SK-N-SH (cell line): ENCODE measurements around the gene C1QTNF8.

Experiments
- EP300 ChIP-seq, 2 experiments: IDR thresholded peaks; 2 replicates each; pipeline versions ENCODE4 v1.4.0 to v1.6.1; 2012; ENCODE audit warnings: borderline replicate concordance in 1 of 2, low read depth in 1 of 2, low read length in 1 of 2
- FOXJ3 ChIP-seq: sonication (generic); formaldehyde crosslinking; IDR thresholded peaks from 2 replicates; pipeline ENCODE4 v1.5.1; 2020; ENCODE audit warnings: mild to moderate bottlenecking, missing genetic modification reagents
- GABPA ChIP-seq: IDR thresholded peaks from 2 replicates; pipeline ENCODE4 v1.4.0; 2012; ENCODE audit warnings: low read depth, mild to moderate bottlenecking
- MXI1 ChIP-seq: IDR thresholded peaks from 2 replicates; pipeline ENCODE4 v1.6.1; 2012; ENCODE audit warnings: mild to moderate bottlenecking, low read depth, low read length, improper control_type of control experiment
- POLR2AphosphoS5 ChIP-seq: IDR thresholded peaks from 2 replicates; pipeline ENCODE4 v1.6.1; 2012; ENCODE audit warnings: low read depth, low read length
- RAD21 ChIP-seq: IDR thresholded peaks from 2 replicates; pipeline ENCODE4 v1.6.1; 2012; ENCODE audit warnings: mild to moderate bottlenecking, low read length
- SIN3A ChIP-seq: IDR thresholded peaks from 2 replicates; pipeline ENCODE4 v1.6.1; 2012; ENCODE audit warnings: low read depth, mild to moderate bottlenecking, low read length, moderate library complexity, borderline replicate concordance
- TEAD4 ChIP-seq: IDR thresholded peaks from 2 replicates; pipeline ENCODE4 v1.4.0; 2012; ENCODE audit warnings: mild to moderate bottlenecking, borderline replicate concordance; ENCODE audit not compliant: insufficient read depth
- YY1 ChIP-seq: IDR thresholded peaks from 2 replicates; pipeline ENCODE4 v1.4.0; 2012; ENCODE audit warnings: low read depth, mild to moderate bottlenecking
- TF ChIP-seq, protein P1 (sequence below): fragments of 200-600 bp; sonication (generic); IDR thresholded peaks from 2 replicates; pipeline ENCODE4 v1.6.1; 2017; ENCODE audit warnings: antibody characterized with exemption, mild to moderate bottlenecking, moderate library complexity
- TF ChIP-seq, protein P2 (sequence below): IDR thresholded peaks from 2 replicates; pipeline ENCODE4 v1.4.0; 2012; ENCODE audit warnings: low read depth, borderline replicate concordance
- TF ChIP-seq, protein P3 (sequence below): IDR thresholded peaks from 2 replicates; pipeline ENCODE4 v1.4.0; 2012; ENCODE audit warnings: low read depth

DNA sequence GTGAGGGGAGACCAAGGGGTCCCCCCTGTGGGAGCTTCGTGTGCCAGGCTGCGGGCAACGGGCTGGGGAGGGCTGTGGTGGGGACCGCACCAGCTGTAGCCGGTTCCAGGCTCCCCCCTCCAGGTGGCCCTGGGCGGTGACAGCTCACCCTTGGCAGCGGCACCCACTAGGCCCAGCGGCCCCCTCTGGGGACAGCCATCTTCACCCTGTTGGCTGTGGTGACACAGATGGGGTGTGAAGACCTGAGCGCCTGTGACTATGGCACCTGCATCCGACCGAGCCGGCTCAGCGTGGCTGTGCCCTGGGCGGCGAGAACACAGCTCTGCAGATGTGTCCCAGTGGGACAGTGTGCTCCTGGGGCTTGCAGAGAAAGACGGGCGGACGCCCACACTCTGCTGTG, 1.1 kb upstream of the C1QTNF8 start:
- TF ChIP-seq, protein P1, sequence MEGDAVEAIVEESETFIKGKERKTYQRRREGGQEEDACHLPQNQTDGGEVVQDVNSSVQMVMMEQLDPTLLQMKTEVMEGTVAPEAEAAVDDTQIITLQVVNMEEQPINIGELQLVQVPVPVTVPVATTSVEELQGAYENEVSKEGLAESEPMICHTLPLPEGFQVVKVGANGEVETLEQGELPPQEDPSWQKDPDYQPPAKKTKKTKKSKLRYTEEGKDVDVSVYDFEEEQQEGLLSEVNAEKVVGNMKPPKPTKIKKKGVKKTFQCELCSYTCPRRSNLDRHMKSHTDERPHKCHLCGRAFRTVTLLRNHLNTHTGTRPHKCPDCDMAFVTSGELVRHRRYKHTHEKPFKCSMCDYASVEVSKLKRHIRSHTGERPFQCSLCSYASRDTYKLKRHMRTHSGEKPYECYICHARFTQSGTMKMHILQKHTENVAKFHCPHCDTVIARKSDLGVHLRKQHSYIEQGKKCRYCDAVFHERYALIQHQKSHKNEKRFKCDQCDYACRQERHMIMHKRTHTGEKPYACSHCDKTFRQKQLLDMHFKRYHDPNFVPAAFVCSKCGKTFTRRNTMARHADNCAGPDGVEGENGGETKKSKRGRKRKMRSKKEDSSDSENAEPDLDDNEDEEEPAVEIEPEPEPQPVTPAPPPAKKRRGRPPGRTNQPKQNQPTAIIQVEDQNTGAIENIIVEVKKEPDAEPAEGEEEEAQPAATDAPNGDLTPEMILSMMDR, result no peak
- TF ChIP-seq RAD21 (no peak), GABPA (no peak), SIN3A (no peak), FOXJ3 (CRISPR knock-in tag) (no peak), TEAD4 (no peak), MXI1 (no peak), EP300 (IDR thresholded peaks at IDR 0.05; ENCODE audit: borderline replicate concordance in 1 of 2, low read depth in 1 of 2, low read length in 1 of 2) (no peak), YY1 (no peak), POLR2AphosphoS5 (no peak)
- TF ChIP-seq, protein P2, sequence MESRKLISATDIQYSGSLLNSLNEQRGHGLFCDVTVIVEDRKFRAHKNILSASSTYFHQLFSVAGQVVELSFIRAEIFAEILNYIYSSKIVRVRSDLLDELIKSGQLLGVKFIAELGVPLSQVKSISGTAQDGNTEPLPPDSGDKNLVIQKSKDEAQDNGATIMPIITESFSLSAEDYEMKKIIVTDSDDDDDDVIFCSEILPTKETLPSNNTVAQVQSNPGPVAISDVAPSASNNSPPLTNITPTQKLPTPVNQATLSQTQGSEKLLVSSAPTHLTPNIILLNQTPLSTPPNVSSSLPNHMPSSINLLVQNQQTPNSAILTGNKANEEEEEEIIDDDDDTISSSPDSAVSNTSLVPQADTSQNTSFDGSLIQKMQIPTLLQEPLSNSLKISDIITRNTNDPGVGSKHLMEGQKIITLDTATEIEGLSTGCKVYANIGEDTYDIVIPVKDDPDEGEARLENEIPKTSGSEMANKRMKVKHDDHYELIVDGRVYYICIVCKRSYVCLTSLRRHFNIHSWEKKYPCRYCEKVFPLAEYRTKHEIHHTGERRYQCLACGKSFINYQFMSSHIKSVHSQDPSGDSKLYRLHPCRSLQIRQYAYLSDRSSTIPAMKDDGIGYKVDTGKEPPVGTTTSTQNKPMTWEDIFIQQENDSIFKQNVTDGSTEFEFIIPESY, result no peak
- TF ChIP-seq, protein P3, sequence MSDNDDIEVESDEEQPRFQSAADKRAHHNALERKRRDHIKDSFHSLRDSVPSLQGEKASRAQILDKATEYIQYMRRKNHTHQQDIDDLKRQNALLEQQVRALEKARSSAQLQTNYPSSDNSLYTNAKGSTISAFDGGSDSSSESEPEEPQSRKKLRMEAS, result no peak
